PC-9 (cell line): ENCODE data around the gene AKR7A3. TPM values are rescaled to one million over a fixed set of nuclear protein-coding genes. Genes with fewer than 3 reads are reported as not detected.

Experiments used
- BruUV-seq: library from RNA; stranded (reverse); fragments of 400-500 nt; replicated peaks from 2 replicates; lab custom pipeline; 2021; lab: Mats Ljungman, UMichigan
- CTCF ChIA-PET: fragments of 300-600 bp; sonication (Branson Sonifier 250); formaldehyde crosslinking; loops from one replicate; lab custom pipeline; 2022; ENCODE audit warnings: antibody characterized with exemption; lab: Charles Lee
- POLR2A ChIA-PET: fragments of 300-600 bp; sonication (Branson Sonifier 250); formaldehyde crosslinking; loops from one replicate; lab custom pipeline; 2022; ENCODE audit warnings: antibody characterized with exemption; ENCODE audit not compliant: unreplicated experiment; lab: Charles Lee
- DNase-seq, 2 experiments: peaks; one replicate each; pipeline versions ENCODE4 v3.0.0 to v3.0.0-alpha.2; 2015 to 2022; ENCODE audit warnings: mixed read lengths in 1 of 2
- H2AFZ ChIP-seq: fragments of 200-600 bp; sonication (generic); 2 replicates; pipeline ENCODE4 v1.8.1; 2017; ENCODE audit warnings: antibody characterized with exemption
- H3F3A ChIP-seq: fragments of 200-600 bp; sonication (generic); 2 replicates; pipeline ENCODE4 v1.8.1; 2017; ENCODE audit warnings: antibody characterized with exemption, mild to moderate bottlenecking, low read depth; ENCODE audit not compliant: insufficient read depth
- H3K27ac ChIP-seq: fragments of 200-600 bp; sonication (generic); 2 replicates; pipeline ENCODE4 v1.6.1; 2016; ENCODE audit warnings: mixed run types
- H3K27me3 ChIP-seq: fragments of 200-600 bp; sonication (generic); 2 replicates; pipeline ENCODE4 v1.6.1; 2016; ENCODE audit warnings: low read depth, mixed run types; ENCODE audit not compliant: insufficient read depth
- H3K36me3 ChIP-seq: fragments of 200-600 bp; sonication (generic); 2 replicates; pipeline ENCODE4 v1.6.1; 2016; ENCODE audit warnings: low read depth, mixed run types
- H3K4me1 ChIP-seq: fragments of 200-600 bp; sonication (generic); replicated peaks from 2 replicates; pipeline ENCODE4 v1.6.1; 2016; ENCODE audit warnings: mixed run types; ENCODE audit not compliant: insufficient read depth
- H3K4me2 ChIP-seq: fragments of 200-600 bp; sonication (generic); 2 replicates; pipeline ENCODE4 v1.6.1; 2017; ENCODE audit warnings: mixed run types
- H3K4me3 ChIP-seq: fragments of 200-600 bp; sonication (generic); 2 replicates; pipeline ENCODE4 v1.6.1; 2016; ENCODE audit warnings: mixed run types
- H3K79me2 ChIP-seq: fragments of 200-600 bp; sonication (generic); 2 replicates; pipeline ENCODE4 v1.6.1; 2017; ENCODE audit warnings: low read depth, mixed run types
- H3K9me2 ChIP-seq: fragments of 200-600 bp; sonication (generic); 2 replicates; pipeline ENCODE4 v1.8.1; 2017; ENCODE audit warnings: mild to moderate bottlenecking; ENCODE audit not compliant: insufficient read depth
- H3K9me3 ChIP-seq: fragments of 200-600 bp; sonication (generic); 2 replicates; pipeline ENCODE4 v1.8.1; 2016; ENCODE audit warnings: low read depth; ENCODE audit not compliant: insufficient read depth
- H4K20me1 ChIP-seq: fragments of 200-600 bp; sonication (generic); 2 replicates; pipeline ENCODE4 v1.8.1; 2017; ENCODE audit not compliant: insufficient read depth
- CTCF ChIP-seq: fragments of 200-600 bp; sonication (generic); conservative IDR thresholded peaks from 2 replicates; pipeline ENCODE4 v1.6.1; 2017; ENCODE audit warnings: mixed run types, antibody characterized with exemption, mild to moderate bottlenecking, moderate library complexity
- EZH2 ChIP-seq: fragments of 200-600 bp; sonication (generic); IDR thresholded peaks from 2 replicates; pipeline ENCODE4 v1.8.0; 2017; ENCODE audit warnings: antibody characterized with exemption, low read depth
- intact Hi-C: fragments of 100-400 bp; cut with micrococcal nuclease; formaldehyde crosslinking; loops from one replicate; pipeline ENCODE4 v1.10.0; 2022; ENCODE audit not compliant: unreplicated experiment
- total RNA-seq: library from RNA; stranded (reverse); gene quantifications from 2 replicates; pipeline ENCODE4 v1.2.3, GENCODE V29; 2021

The AKR7A3 gene
- total RNA-seq, 1 experiment from 2014 or later = 1.9 TPM

- H3K4me3 ChIP-seq = no peak overlapping the region
- H3K9me2 ChIP-seq = no peaks in the 10 kb centered on the region
- TF ChIP-seq CTCF (no peak), EZH2 (no peak)
- no peak overlapping the region for H2AFZ ChIP-seq
- H3K27ac ChIP-seq = no peak overlapping the region
- POLR2A ChIA-PET = no interaction called here
- no peaks in the 10 kb centered on the region for H3F3A ChIP-seq
- intact Hi-C loops = no loop called here
- no peaks in the 10 kb centered on the region for H4K20me1 ChIP-seq
- H3K4me2 ChIP-seq = no peak overlapping the region
- H3K79me2 ChIP-seq = no peaks in the 10 kb centered on the region
- H3K9me3 ChIP-seq = no peaks in the 10 kb centered on the region
- no peaks in the 10 kb centered on the region for H3K27me3 ChIP-seq
- H3K36me3 ChIP-seq = no peaks in the 10 kb centered on the region
- CTCF ChIA-PET = no interaction called here
- DNase-seq = no peak
- H3K4me1 ChIP-seq = no peaks in the 10 kb centered on the region
- BruUV-seq = no TSS peak
Measured at GRCh38 chr1:19268445-19268844, 20.1 kb downstream of the AKR7A3 start.

GRCh38 chr1:19262744-19263143 is 25.8 kb downstream of the AKR7A3 start:
- DNase-seq = no peak
- no peak overlapping the region for H2AFZ ChIP-seq
- no TSS peak for BruUV-seq
- no peaks in the 10 kb centered on the region for H3K79me2 ChIP-seq
- H3K27me3 ChIP-seq = no peaks in the 10 kb centered on the region
- H3K9me3 ChIP-seq = no peaks in the 10 kb centered on the region
- H3F3A ChIP-seq = no peaks in the 10 kb centered on the region
- ChIA-PET POLR2A (interaction anchor here (0.7 kb wide), 1 partner anchor 10 kb away, joined by 9 read pairs; no protein-coding TSS in a partner anchor), CTCF (no interaction called here)
- no peaks in the 10 kb centered on the region for H3K36me3 ChIP-seq
- H3K4me1 ChIP-seq = no peaks in the 10 kb centered on the region
- H3K27ac ChIP-seq = no peak overlapping the region
- intact Hi-C loops = no loop called here
- TF ChIP-seq CTCF = no peak
- TF ChIP-seq EZH2 = no peak
- no peak overlapping the region for H3K4me3 ChIP-seq
- no peaks in the 10 kb centered on the region; the same call in 1 of the 2 replicates for H4K20me1 ChIP-seq
- no peak overlapping the region for H3K4me2 ChIP-seq
- H3K9me2 ChIP-seq = no peaks in the 10 kb centered on the region

GRCh38 chr1:19262047-19262446 is 26.5 kb downstream of the AKR7A3 start:
- Histone ChIP-seq H3K27me3 (no peaks in the 10 kb centered on the region), H3K79me2 (no peaks in the 10 kb centered on the region), H4K20me1 (no peaks in the 10 kb centered on the region; the same call in 1 of the 2 replicates), H2AFZ (no peak overlapping the region), H3K36me3 (no peaks in the 10 kb centered on the region), H3K4me3 (no peak overlapping the region), H3K9me2 (no peaks in the 10 kb centered on the region), H3K9me3 (no peaks in the 10 kb centered on the region), H3K4me2 (no peak overlapping the region), H3F3A (no peaks in the 10 kb centered on the region), H3K27ac (no peak overlapping the region), H3K4me1 (no peaks in the 10 kb centered on the region)
- intact Hi-C loops = no loop called here
- DNase-seq = no peak
- ChIA-PET POLR2A (no interaction called here), CTCF (no interaction called here)
- BruUV-seq = no TSS peak
- TF ChIP-seq EZH2 (no peak), CTCF (no peak)
